Measurements from ENCODE around the gene GORAB. TPM values are rescaled to one million over a fixed set of nuclear protein-coding genes. Genes with fewer than 3 reads are reported as not detected.

Gene GORAB
- total RNA-seq, 1 donor from 2014 or later: 4.9 TPM

DNA sequence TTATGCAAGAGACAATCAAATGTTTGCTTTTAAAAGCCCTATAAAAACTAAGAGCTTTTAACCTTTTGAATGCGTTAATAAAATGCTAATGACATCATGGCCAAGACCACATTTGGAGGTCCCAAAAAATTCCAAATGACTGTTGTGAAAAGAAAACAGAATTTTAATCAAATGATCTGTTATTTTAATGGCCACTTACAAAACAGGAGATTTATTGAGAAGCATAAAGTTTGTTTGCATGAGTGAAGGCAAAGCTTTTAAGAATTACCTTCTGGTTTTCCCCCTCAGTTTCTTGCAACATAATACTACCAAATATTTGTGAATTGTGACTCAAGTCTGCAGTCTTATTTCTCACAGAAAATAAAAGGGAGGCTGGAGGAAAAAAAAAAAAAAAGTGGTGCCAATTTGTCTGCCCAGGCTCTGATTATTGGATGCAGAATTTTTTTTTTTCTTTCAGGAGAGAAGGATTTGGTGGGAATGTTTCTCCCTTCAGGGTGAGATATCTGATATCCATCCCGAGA is 60.7 kb downstream of the GORAB start:
- TF ChIP-seq, protein P1, sequence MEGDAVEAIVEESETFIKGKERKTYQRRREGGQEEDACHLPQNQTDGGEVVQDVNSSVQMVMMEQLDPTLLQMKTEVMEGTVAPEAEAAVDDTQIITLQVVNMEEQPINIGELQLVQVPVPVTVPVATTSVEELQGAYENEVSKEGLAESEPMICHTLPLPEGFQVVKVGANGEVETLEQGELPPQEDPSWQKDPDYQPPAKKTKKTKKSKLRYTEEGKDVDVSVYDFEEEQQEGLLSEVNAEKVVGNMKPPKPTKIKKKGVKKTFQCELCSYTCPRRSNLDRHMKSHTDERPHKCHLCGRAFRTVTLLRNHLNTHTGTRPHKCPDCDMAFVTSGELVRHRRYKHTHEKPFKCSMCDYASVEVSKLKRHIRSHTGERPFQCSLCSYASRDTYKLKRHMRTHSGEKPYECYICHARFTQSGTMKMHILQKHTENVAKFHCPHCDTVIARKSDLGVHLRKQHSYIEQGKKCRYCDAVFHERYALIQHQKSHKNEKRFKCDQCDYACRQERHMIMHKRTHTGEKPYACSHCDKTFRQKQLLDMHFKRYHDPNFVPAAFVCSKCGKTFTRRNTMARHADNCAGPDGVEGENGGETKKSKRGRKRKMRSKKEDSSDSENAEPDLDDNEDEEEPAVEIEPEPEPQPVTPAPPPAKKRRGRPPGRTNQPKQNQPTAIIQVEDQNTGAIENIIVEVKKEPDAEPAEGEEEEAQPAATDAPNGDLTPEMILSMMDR (IDR thresholded peaks at IDR 0.05): no peak
- H3K36me3 ChIP-seq: no peaks in the 10 kb centered on the region
- DNase-seq (ENCODE audit: low spot score in 2 of 2): no peak
- intact Hi-C loops (cut with DNase I): no loop called here
- no peaks in the 10 kb centered on the region for H3K27me3 ChIP-seq
- H3K4me3 ChIP-seq: no peak overlapping the region
- no peak overlapping the region for H3K27ac ChIP-seq
- H3K9me3 ChIP-seq: no peaks in the 10 kb centered on the region
- H3K4me1 ChIP-seq: peaks cover 0 to 14% of the 10 kb centered on the region in 2 donors

DNA sequence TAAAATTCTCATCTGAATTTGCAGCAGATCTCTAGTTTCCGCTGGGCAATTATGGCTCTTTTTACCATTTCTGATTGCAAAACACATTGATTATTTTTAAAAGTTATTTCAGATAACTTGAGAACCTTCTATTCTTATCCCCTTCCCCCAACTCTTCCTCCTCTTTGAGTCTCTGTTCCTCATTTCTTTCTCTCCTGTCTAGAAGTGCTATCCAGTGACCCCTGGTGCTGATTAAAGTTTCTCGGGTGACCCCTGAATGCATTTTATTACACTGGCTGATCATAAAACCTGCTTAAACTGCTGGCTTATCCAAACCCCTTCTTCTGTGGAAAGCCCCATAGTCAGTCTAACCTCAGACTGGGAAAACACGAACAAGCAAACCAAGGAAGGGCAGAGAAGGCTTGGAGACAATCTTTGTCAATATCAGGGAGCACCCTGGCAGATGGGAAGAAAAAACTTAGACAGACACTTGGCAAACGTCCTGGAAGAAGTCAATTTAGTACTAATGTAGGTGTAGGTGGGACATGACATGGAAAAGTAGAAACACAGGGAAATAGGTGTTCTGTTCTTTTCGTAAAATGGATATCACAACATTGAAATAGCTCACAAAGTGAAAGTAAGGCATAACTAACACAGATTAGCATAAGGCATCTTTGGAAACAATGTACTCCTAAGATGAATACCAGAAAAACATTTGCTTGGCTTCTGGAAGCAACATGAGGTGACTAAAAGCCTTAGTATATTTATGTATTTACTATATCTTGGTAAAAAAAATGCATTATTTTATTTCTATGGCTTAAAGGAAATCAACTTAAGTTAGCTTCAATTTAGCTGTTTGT is 61.4 kb downstream of the GORAB start:
- no peaks in the 10 kb centered on the region for H3K9me3 ChIP-seq
- intact Hi-C loops (cut with DNase I): no loop called here
- H3K4me1 ChIP-seq: peaks cover 0 to 10% of the 10 kb centered on the region in 2 donors
- H3K4me3 ChIP-seq: peak overlapping the region; percentile 3 to 45
- no peaks in the 10 kb centered on the region for H3K27me3 ChIP-seq
- DNase-seq (ENCODE audit: low spot score in 2 of 2): no peak
- H3K27ac ChIP-seq: peak overlapping the region; percentile 51 to 65
- H3K36me3 ChIP-seq: no peaks in the 10 kb centered on the region
- TF ChIP-seq, protein P1 (IDR thresholded peaks at IDR 0.05): no peak

DNA sequence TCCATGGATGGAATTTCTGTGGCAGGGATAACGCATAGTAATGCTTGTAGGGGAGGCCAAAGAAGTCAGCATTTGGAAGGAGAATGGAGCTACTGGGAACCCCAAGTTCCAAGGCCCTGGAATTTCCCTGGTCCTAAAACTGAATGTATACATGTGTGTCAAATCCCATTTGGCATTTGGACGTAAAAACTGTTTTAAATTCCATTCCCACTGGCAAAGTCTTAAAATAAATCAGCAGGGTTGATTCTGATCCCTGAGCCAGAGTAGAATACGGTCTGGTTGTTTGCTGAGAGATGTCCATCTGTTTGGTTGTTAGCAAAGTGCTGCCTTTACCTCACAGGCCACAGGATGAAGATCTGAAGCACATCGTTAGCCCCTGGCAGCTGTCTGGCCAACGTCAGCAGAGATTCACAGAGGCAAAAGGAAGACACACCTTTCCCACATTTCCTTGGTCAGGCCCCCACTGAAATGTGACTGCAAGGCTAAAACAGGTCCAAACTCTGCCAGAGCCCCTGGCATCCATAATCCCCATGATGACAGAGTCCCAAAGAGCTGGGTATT is 62.2 kb downstream of the GORAB start:
- Histone ChIP-seq H3K4me1 (peaks cover 0 to 10% of the 10 kb centered on the region in 2 donors), H3K36me3 (no peaks in the 10 kb centered on the region), H3K4me3 (peak overlapping the region; percentile 3 to 45), H3K9me3 (no peaks in the 10 kb centered on the region), H3K27me3 (no peaks in the 10 kb centered on the region), H3K27ac (peak overlapping the region; percentile 51 to 65)
- no peak for DNase-seq (ENCODE audit: low spot score in 2 of 2)
- TF ChIP-seq, protein P1 (IDR thresholded peaks at IDR 0.05): no peak
- intact Hi-C loops (cut with DNase I): no loop called here

- Histone ChIP-seq H3K4me3 (no peak overlapping the region), H3K9me3 (no peaks in the 10 kb centered on the region), H3K4me1 (peaks cover 0 to 10% of the 10 kb centered on the region in 2 donors), H3K27ac (no peak overlapping the region), H3K27me3 (no peaks in the 10 kb centered on the region), H3K36me3 (no peaks in the 10 kb centered on the region)
- intact Hi-C loops (cut with DNase I): no loop called here
- TF ChIP-seq, protein P1 (IDR thresholded peaks at IDR 0.05): no peak
- DNase-seq (ENCODE audit: low spot score in 2 of 2): no peak
Measured at GRCh38 chr1:170596701-170597100, 64.7 kb downstream of the GORAB start.

- Histone ChIP-seq H3K27ac (no peak overlapping the region), H3K27me3 (no peaks in the 10 kb centered on the region), H3K9me3 (no peaks in the 10 kb centered on the region), H3K36me3 (no peaks in the 10 kb centered on the region), H3K4me3 (no peak overlapping the region), H3K4me1 (peaks cover 0 to 5% of the 10 kb centered on the region in 2 donors)
- intact Hi-C loops (cut with DNase I): no loop called here
- no peak for DNase-seq (ENCODE audit: low spot score in 2 of 2)
- TF ChIP-seq, protein P1 (IDR thresholded peaks at IDR 0.05): no peak
Measured at GRCh38 chr1:170598618-170599017, 66.7 kb downstream of the GORAB start.
